ENCODE data around the gene TFCP2L1. TPM values are rescaled to one million over a fixed set of nuclear protein-coding genes. Genes with fewer than 3 reads are reported as not detected.
A peak's percentile ranks its signal among the peaks of the same experiment; 100 is the strongest.

The TFCP2L1 gene
- total and polyA plus RNA-seq, 5 experiments from 2014 or later, result 0.53 TPM; not detected in 4

GRCh38 chr2:121254748-121255147 is 30.3 kb downstream of the TFCP2L1 start:
- no peak overlapping the region for H3K27ac Mint-ChIP-seq
- H3K27me3 Mint-ChIP-seq, result peaks cover 8 to 28% (median 14%) of the 10 kb centered on the region in 5 donors
- POLR2A ChIA-PET, result no interaction called here
- H3K36me3 Mint-ChIP-seq, result peaks cover 0 to 2% (median 0%) of the 10 kb centered on the region in 3 donors
- DNase-seq (no peak), ATAC-seq (no peak)
- peaks cover 0 to 3% (median 0%) of the 10 kb centered on the region in 4 donors for H3K4me1 Mint-ChIP-seq
- H3K4me3 Mint-ChIP-seq, result no peak overlapping the region
- peaks cover 0 to 2% (median 0%) of the 10 kb centered on the region in 9 donors for H3K9me3 Mint-ChIP-seq

DNA sequence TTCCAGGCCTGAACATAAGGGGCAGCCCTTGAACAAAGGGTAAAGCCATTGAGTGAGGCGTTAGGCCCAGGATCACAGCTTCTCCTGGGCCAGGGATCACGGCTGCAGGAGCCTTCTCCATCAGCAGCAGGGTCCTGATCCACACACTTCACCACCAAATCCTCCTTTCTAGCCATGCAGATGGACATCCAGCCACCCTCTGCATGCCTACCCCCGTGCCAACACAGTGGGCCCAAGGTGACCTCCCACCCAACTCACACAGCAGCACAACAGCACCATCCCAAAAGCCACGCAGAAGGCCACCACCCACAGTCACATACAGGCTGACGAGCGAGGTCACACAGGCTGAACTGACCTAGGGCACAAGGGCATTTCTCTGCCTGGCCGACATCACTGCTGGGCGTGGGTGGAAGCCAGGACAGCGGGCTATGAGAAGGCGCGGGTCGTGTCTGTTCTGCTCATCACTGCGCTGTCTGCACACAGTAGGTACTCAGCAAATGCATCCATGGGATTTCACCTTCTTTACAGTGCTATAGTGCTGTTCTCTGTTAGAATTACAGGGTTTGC is 31.2 kb downstream of the TFCP2L1 start:
- H3K27ac Mint-ChIP-seq, result peak overlapping the region in 1 of 10 donors; percentile 1
- peaks cover 0 to 2% (median 0%) of the 10 kb centered on the region in 3 donors for H3K36me3 Mint-ChIP-seq
- no peak for DNase-seq
- no peak for ATAC-seq
- H3K4me1 Mint-ChIP-seq, result peaks cover 0 to 3% (median 0%) of the 10 kb centered on the region in 4 donors
- H3K4me3 Mint-ChIP-seq, result no peak overlapping the region
- peaks cover 8 to 26% (median 22%) of the 10 kb centered on the region in 5 donors for H3K27me3 Mint-ChIP-seq
- peaks cover 0 to 2% (median 0%) of the 10 kb centered on the region in 9 donors for H3K9me3 Mint-ChIP-seq
- POLR2A ChIA-PET, result no interaction called here

- Mint-ChIP-seq H3K4me1 (peaks cover 0 to 3% (median 0%) of the 10 kb centered on the region in 4 donors), H3K9me3 (peaks cover 0 to 2% (median 0%) of the 10 kb centered on the region in 9 donors), H3K27ac (peak overlapping the region in 1 of 10 donors; percentile 6), H3K36me3 (peaks cover 0 to 2% (median 0%) of the 10 kb centered on the region in 3 donors), H3K27me3 (peaks cover 4 to 23% (median 20%) of the 10 kb centered on the region in 5 donors), H3K4me3 (no peak overlapping the region)
- ATAC-seq (no peak), DNase-seq (no peak)
- POLR2A ChIA-PET, result no interaction called here
Measured at GRCh38 chr2:121253021-121253673, 31.9 kb downstream of the TFCP2L1 start.

DNA sequence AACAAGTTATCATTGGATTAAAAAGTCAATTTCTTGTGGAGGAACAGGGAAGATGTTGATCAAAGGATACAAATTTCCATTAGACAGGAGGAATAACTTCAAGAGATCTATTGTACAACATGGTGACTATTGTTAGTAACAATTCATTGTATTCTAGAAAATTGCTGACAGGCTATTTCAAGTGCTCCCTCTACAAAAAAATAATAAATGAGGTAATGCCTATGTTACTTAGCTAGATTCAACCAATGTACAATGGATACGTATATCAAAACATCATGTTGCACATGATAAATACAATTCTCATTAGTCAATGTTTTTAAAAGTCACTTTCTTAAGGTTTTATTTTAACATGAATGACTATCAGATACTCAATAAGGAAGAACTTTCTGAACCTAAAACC is 33.5 kb downstream of the TFCP2L1 start:
- Mint-ChIP-seq H3K4me1 (no peaks in the 10 kb centered on the region), H3K9me3 (peaks cover 0 to 2% (median 0%) of the 10 kb centered on the region in 9 donors), H3K4me3 (no peak overlapping the region), H3K27me3 (peaks cover 1 to 14% (median 9%) of the 10 kb centered on the region in 5 donors), H3K27ac (no peak overlapping the region), H3K36me3 (no peaks in the 10 kb centered on the region)
- DNase-seq (no peak), ATAC-seq (no peak)
- POLR2A ChIA-PET, result no interaction called here

DNA sequence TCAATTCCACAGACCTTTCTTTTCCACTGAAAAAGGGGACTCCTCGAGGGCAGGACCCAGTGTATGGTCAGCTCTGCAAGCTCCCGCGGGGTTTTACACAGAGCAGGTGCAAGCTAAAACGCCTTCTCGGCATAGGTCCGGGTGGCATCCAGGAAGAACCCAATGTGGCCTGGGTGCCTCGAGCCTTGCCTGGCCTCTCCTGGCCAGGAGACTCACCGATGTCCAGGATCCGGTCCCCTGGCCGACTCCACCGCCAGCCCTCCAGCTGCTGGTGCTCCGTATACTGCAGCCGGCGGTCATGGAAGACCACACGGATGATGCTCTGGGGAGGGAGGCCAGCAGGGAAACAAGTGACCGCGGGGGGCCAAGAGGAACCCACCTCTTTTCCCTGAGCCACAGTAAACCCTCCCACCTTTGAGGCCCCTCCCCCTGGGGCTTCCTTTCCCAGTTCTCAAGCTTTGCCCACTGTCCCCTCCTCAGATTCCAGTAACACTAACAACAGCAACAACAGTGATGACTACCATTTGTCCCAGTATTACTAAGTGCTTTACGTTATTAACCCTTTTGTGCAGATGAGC is 36.1 kb downstream of the TFCP2L1 start:
- peaks cover 0 to 11% (median 3%) of the 10 kb centered on the region in 5 donors for H3K27me3 Mint-ChIP-seq
- no peak for DNase-seq
- POLR2A ChIA-PET, result no interaction called here
- H3K36me3 Mint-ChIP-seq, result no peaks in the 10 kb centered on the region
- H3K4me1 Mint-ChIP-seq, result no peaks in the 10 kb centered on the region
- H3K27ac Mint-ChIP-seq, result no peak overlapping the region
- H3K9me3 Mint-ChIP-seq, result no peaks in the 10 kb centered on the region
- H3K4me3 Mint-ChIP-seq, result no peak overlapping the region
- no peak for ATAC-seq

GRCh38 chr2:121247971-121248370 is 37.0 kb downstream of the TFCP2L1 start:
- DNase-seq (no peak), ATAC-seq (no peak)
- H3K4me3 Mint-ChIP-seq, result no peak overlapping the region
- H3K36me3 Mint-ChIP-seq, result no peaks in the 10 kb centered on the region
- H3K9me3 Mint-ChIP-seq, result no peaks in the 10 kb centered on the region
- no peak overlapping the region for H3K27ac Mint-ChIP-seq
- peaks cover 0 to 11% (median 0%) of the 10 kb centered on the region in 5 donors for H3K27me3 Mint-ChIP-seq
- no peaks in the 10 kb centered on the region for H3K4me1 Mint-ChIP-seq
- POLR2A ChIA-PET, result no interaction called here

GRCh38 chr2:121247534-121247933 is 37.5 kb downstream of the TFCP2L1 start:
- Mint-ChIP-seq H3K36me3 (no peaks in the 10 kb centered on the region), H3K4me3 (no peak overlapping the region), H3K9me3 (no peaks in the 10 kb centered on the region), H3K4me1 (no peaks in the 10 kb centered on the region), H3K27me3 (peaks cover 0 to 11% (median 0%) of the 10 kb centered on the region in 5 donors), H3K27ac (no peak overlapping the region)
- DNase-seq (no peak), ATAC-seq (no peak)
- POLR2A ChIA-PET, result no interaction called here

DNA sequence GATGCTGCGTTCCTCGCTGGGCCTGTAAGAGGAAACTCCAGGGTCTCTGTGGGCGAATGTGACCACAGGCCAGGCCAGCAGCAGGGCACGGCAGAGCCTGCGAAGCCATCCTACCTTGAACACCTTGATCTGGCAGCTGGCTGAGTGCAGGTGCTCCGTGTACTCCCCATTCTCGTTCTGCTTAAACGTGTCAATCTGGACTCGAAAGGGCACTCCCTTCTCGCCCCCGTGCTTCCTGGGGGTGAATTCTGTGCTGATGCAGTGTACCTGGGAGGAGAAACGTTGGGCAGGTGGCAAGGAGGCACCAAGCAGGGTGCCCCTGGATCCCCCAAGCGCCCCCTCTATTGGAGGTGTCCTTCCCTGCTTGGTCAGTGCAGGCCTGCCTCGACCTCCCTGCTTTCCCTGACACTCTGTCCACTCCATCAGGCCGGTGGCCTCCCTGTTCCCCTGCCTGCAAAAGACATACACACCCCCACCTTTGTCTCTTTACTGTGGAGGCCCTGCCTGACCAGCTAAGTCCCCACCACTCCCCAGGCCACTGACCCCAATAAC is 38.2 kb downstream of the TFCP2L1 start:
- no peak overlapping the region for H3K27ac Mint-ChIP-seq
- POLR2A ChIA-PET, result no interaction called here

GRCh38 chr2:121245913-121246312 is 39.1 kb downstream of the TFCP2L1 start:
- Mint-ChIP-seq H3K36me3 (no peaks in the 10 kb centered on the region), H3K9me3 (no peaks in the 10 kb centered on the region), H3K4me3 (no peak overlapping the region), H3K27me3 (peaks cover 0 to 7% (median 0%) of the 10 kb centered on the region in 5 donors), H3K27ac (no peak overlapping the region), H3K4me1 (no peaks in the 10 kb centered on the region)
- POLR2A ChIA-PET, result no interaction called here
- DNase-seq (no peak), ATAC-seq (no peak)

More for the DNA sequence above, 38.2 kb downstream of the TFCP2L1 start:
- no peaks in the 10 kb centered on the region for H3K4me1 Mint-ChIP-seq
- H3K36me3 Mint-ChIP-seq, result no peaks in the 10 kb centered on the region
- H3K9me3 Mint-ChIP-seq, result no peaks in the 10 kb centered on the region
- DNase-seq (no peak), ATAC-seq (no peak)
- H3K4me3 Mint-ChIP-seq, result no peak overlapping the region
- peaks cover 0 to 7% (median 0%) of the 10 kb centered on the region in 5 donors for H3K27me3 Mint-ChIP-seq

- POLR2A ChIA-PET, result no interaction called here
- ATAC-seq (no peak), DNase-seq (no peak)
- Mint-ChIP-seq H3K4me3 (no peak overlapping the region), H3K9me3 (no peaks in the 10 kb centered on the region), H3K36me3 (no peaks in the 10 kb centered on the region), H3K4me1 (peaks cover 0 to 2% (median 0%) of the 10 kb centered on the region in 4 donors), H3K27ac (no peak overlapping the region), H3K27me3 (peaks cover 0 to 7% (median 0%) of the 10 kb centered on the region in 5 donors)
Measured at GRCh38 chr2:121245120-121245820, 39.7 kb downstream of the TFCP2L1 start.

DNA sequence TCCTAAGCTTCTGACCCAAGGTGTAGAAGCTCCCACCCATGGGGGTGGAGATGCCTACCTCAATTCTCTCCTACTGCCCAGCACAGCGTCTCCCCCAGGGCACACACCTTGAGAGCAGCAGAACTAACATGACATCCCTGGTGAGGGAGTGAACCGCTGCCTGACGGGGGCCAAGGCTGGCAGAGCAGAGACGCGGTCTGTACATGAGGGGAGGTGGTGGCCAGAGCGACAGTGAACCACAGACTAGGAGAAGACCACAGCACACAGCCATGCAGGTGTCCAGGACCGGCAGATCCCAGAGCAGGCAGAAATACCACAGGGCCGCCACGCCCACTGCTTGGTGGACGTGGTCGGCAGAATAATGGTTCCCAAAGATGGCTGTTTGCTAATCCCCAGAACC is 40.4 kb downstream of the TFCP2L1 start:
- POLR2A ChIA-PET, result no interaction called here
- no peaks in the 10 kb centered on the region for H3K36me3 Mint-ChIP-seq

DNA sequence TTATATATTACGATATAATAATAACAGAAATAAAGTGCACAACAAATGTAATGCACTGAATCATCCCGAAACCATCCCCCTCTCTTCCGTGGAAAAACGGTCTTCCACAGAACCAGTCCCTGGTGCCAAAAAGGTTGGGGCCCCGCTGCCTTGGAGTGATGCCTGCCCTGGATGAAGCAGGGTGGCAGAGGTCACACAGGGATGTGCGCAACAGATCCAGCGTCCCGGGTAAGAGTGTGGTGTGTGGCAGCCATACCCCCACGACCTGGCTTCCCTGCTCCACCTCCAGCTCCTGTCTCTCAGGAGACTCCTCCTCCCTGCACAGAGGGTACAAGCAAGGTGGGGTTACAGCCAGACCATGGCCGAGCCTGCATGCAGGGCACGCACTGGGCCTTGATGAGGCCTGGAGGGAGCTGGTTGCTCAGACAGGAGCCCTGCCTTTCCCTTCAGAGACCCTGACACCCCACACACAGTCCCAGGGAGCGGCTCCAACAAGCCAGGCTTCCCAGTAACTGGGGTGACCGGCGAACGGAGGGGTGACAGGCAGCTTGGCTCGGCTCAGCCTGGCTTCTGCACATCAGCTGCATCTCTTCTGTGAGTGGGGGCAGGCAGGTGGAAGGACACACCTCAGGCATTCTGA is 41.1 kb downstream of the TFCP2L1 start:
- no peak overlapping the region for H3K4me3 Mint-ChIP-seq
- ATAC-seq, result no peak
- H3K27ac Mint-ChIP-seq, result no peak overlapping the region
- POLR2A ChIA-PET, result no interaction called here
- no peak for DNase-seq
- no peaks in the 10 kb centered on the region for H3K36me3 Mint-ChIP-seq
- peaks cover 0 to 2% (median 0%) of the 10 kb centered on the region in 4 donors for H3K4me1 Mint-ChIP-seq
- H3K9me3 Mint-ChIP-seq, result no peaks in the 10 kb centered on the region
- H3K27me3 Mint-ChIP-seq, result no peaks in the 10 kb centered on the region

More for the DNA sequence above, 40.4 kb downstream of the TFCP2L1 start:
- Mint-ChIP-seq H3K9me3 (no peaks in the 10 kb centered on the region), H3K27me3 (peaks cover 0 to 6% (median 0%) of the 10 kb centered on the region in 5 donors), H3K27ac (peak overlapping the region in 1 of 10 donors; percentile 24), H3K4me3 (no peak overlapping the region), H3K4me1 (peaks cover 0 to 2% (median 0%) of the 10 kb centered on the region in 4 donors)
- DNase-seq, result no peak
- no peak for ATAC-seq
